GM18526 (cell line): ENCODE measurements around the gene CALCA.

ENCODE experiments used
- POLR2A ChIP-seq: IDR thresholded peaks from 3 replicates; pipeline ENCODE4 v1.6.1; 2011; ENCODE audit not compliant: insufficient read length; ENCODE audit errors: extremely low read depth

The CALCA gene

GRCh38 chr11:14967581-14968243 lies 4.4 kb downstream of the CALCA start:
- TF ChIP-seq POLR2A, result no peak

GRCh38 chr11:14956111-14956510 lies 16.0 kb downstream of the CALCA start:
- no peak for TF ChIP-seq POLR2A

GRCh38 chr11:14954581-14954980 lies 17.6 kb downstream of the CALCA start:
- TF ChIP-seq POLR2A, result no peak

DNA sequence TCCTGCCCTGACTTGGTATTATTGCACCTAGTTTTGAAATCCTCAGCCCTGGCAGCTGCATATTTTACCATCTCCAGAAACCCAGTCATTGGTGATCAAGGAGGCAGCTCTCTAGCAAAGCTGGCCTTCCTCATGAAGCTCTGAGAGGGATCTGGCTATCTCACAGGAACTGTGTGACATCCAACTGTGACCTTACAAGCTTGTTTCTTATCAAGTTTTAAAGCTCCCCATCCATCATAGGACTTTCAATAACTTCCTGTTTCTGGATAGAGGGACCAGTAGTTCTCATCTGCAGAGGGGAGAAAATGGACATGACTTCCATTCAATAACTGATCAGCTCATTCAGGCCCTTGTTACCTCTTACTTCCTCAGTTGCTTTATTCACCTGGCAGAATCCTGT lies 18.2 kb downstream of the CALCA start:
- TF ChIP-seq POLR2A, result no peak

GRCh38 chr11:14949437-14950147 lies 22.6 kb downstream of the CALCA start:
- no peak for TF ChIP-seq POLR2A

- no peak for TF ChIP-seq POLR2A
Measured at GRCh38 chr11:14942745-14943144, 29.4 kb downstream of the CALCA start.

GRCh38 chr11:14938936-14939335 lies 33.2 kb downstream of the CALCA start:
- TF ChIP-seq POLR2A, result no peak

DNA sequence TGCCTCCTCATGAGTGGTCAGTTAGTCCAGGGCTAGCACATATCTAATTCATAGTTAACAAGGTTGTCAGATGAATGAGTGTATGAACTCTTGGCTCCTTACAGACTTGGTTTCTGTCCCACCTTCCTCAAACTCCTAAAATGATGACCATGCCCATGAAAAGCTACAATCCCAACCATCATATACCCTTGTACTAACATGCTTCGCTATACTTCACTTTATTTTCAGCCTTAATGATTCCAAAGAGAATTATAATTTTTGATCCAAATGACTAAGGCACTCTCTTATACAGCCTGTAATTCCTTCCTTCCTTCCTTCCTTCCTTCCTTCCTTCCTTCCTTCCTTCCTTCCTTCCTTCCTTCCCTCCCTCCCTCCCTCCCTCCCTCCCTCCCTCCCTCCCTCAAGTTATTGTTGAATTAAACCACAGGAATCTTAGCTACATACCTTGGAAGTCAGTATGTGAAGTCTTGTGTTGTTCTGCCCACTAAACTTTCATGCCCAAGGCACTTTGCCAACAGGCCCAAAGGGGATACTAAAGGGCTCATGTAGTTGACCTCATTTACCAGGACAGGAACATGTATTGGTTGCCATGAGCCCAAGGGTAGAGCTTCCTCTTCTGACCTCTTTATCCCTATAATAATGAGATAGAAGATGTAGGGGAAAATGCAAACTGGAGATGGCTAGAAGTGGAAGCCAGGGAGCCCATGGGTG lies 37.4 kb downstream of the CALCA start:
- TF ChIP-seq POLR2A, result no peak

DNA sequence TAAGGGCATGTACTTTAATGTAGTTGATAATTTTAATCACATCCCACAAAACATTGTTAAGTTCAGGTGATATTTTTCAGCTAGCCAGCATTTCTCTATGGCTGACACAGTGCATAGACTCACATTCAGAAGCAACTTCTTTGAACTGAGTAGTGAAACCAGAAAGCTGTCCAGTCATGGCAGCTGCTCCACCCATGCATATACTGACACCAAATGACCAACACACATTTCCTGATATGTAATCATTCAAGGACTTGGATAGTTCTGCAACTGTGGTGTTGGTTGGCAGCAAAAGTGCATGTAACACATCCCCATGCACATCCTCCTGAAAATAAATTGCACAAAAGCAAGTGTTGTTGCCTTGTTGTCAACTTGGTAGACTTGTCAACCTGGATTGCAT lies 39.7 kb downstream of the CALCA start:
- no peak for TF ChIP-seq POLR2A

DNA sequence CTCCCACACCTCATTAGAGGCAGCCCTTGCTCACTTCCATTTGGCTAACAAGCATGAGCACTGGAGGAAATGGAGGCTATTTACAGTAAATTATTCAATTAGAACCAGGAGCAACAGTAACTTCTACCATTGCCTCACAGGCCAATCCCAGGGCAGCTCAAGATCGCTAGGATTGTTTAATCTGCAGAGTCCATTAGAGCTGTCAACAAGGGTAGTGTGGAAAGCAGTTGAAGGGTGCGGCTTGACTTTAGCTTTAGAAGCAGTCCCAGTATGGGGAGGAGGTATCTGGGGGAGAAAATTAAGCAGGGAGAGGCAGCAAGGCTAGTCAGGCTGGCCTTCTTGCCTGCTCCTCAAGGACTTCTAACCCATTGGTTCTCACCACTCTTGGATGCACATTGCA lies 41.8 kb downstream of the CALCA start:
- TF ChIP-seq POLR2A, result no peak

DNA sequence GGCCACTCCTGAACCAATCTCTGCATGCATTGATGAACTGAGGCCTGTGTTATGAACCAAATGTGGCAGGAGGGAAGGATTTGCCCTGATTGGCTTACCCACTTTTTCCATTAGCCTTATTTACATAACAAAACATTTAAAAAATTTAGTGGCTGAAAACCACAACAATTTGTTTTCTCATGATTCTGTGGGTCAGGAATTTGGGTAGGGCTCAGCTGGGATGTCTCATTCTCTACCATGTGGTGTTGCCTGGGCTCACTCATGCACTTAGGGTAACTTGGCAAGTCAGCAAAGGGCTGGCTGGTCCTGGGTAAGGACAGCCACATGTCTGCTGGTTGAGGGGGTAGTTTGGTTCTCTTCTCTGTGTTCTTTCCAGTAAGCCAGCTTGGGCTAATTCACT lies 45.0 kb downstream of the CALCA start:
- TF ChIP-seq POLR2A, result no peak

- TF ChIP-seq POLR2A, result no peak
Measured at GRCh38 chr11:14924318-14924717, 47.8 kb downstream of the CALCA start.
